GM12872 (cell line): ENCODE measurements around the gene CUL1.

Experiments
- CTCF ChIP-seq: IDR thresholded peaks from 3 replicates; pipeline ENCODE4 v1.5.1; 2011; ENCODE audit warnings: low read depth, mild to moderate bottlenecking, low read length, moderate library complexity; ENCODE audit not compliant: insufficient read depth

The CUL1 gene

GRCh38 chr7:148665221-148665620, 33.5 kb upstream of the CUL1 start:
- TF ChIP-seq CTCF = no peak

- TF ChIP-seq CTCF = no peak
Observed at GRCh38 chr7:148669927-148670326, 28.8 kb upstream of the CUL1 start.

GRCh38 chr7:148670374-148670773, 28.3 kb upstream of the CUL1 start:
- TF ChIP-seq CTCF = no peak

- TF ChIP-seq CTCF = no peak
Observed at GRCh38 chr7:148670807-148671206, 27.9 kb upstream of the CUL1 start.

GRCh38 chr7:148672041-148672440, 26.7 kb upstream of the CUL1 start:
- no peak for TF ChIP-seq CTCF

- TF ChIP-seq CTCF = no peak
Observed at GRCh38 chr7:148674689-148675088, 24.0 kb upstream of the CUL1 start.

- no peak for TF ChIP-seq CTCF
Observed at GRCh38 chr7:148676291-148676690, 22.4 kb upstream of the CUL1 start.

- TF ChIP-seq CTCF = no peak
Observed at GRCh38 chr7:148681821-148682220, 16.9 kb upstream of the CUL1 start.
